ENCODE results near the gene CDT1.

DNA sequence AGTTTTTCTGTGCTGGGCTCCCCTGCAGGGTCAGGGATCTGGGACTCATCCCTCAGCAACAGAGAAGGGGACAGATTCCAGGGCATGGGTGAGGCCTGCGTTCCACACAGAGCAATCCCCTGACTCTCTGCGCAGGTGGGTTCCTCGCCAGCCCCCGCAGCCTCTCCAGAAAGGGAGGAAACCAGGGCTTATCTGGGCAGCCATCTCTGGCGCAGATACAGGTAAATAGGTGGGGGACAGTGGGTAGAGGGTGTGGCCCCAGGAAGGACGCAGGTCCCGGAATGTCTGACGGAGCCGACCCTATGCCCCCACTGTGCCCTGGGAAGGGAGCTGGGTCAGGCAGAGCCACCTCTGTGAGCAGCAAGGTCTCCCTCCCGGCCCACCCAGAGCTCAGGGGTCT, 41.8 kb upstream of the CDT1 start:
- TF ChIP-seq CTCF (IDR thresholded peaks at IDR 0.05) = no peak
- no peak for TF ChIP-seq POLR2A (IDR thresholded peaks at IDR 0.05)

Data from thyroid gland (tissue), 4 donors.